Measurements from ENCODE around the gene SPRYD4.

- no peak for TF ChIP-seq EZH2phosphoT487 (IDR thresholded peaks at IDR 0.05; ENCODE audit: insufficient read depth, low read depth)
- TF ChIP-seq EZH2 (IDR thresholded peaks at IDR 0.05; ENCODE audit: insufficient read depth, poor library complexity, severe bottlenecking) = no peak
Observed at GRCh38 chr12:56462565-56462964, 5.8 kb upstream of the SPRYD4 start.
